GM19455 (cell line): Measurements from ENCODE around the gene IDH3G.

ENCODE experiments used
- ATAC-seq: cut with Tn5 transposase; IDR thresholded peaks from one replicate; pipeline ENCODE4 v1.9.1; 2021; ENCODE audit not compliant: unreplicated experiment

The IDH3G gene

GRCh38 chrX:153791104-153791852, 2.9 kb downstream of the IDH3G start:
- ATAC-seq, result no peak

DNA sequence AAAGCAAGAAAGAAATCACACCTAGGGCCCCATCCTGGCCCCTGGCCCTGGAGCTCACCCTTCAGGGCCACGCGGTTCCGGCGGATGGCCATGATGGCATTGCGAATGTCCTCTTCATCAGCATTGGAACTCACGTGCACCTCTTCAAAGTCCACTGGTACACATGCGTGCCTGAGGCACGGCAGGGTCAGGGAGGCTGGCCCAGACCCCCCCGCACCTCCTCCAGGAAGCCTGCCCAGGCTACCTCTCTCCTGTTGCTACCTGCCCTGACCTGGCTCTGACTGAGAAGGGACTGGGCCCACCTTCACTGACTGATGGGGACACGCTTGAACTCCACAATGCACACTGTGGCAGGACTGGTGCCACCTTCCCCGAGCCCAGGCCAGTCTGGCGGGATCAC, 4.5 kb downstream of the IDH3G start:
- ATAC-seq, result no peak

DNA sequence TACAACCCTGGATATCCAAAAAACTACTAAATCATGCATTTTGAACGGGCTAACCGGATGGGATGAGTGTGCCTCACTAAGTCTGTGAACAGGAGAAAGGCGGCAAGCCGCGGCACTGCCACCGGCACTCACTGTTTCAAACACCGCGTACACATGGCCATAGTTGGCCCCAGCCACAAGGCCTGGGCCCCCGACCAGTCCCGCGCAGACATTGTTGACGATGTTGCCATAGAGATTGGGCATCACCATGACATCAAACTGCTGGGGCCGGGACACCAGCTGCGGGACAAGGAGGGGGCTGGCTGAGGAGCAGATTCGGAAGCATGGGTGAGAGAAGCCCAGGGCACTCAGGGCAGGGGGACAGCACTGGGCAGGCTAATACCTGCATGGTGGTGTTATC, 7.5 kb downstream of the IDH3G start:
- no peak for ATAC-seq

DNA sequence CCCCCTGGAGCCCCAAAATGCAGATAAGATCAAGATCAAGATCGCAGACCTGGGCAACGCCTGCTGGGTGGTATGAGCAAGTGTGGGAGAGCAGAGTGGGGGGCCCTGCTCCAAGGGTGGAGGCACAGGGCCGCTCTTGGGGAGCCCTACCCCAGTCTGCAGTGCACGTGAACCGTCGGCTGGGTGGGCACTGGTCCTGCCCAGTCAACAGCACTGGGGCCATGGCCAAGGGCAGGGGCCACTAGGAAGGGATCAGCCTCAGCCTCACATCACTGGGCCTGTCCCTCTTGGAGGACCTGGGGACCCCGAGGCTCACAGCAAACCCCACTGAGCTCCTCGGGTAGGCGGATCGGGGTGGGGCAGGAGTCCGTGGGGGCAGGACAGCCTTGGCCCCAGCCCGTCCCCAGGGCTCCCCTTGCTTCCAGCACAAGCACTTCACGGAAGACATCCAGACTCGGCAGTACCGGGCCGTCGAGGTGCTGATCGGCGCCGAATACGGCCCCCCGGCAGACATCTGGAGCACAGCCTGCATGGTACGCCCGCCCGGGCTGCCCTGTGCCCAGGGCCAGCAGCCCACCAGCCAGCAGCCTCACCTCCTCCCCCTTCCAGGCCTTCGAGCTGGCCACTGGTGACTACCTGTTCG, 9.7 kb downstream of the IDH3G start:
- ATAC-seq, result no peak

- ATAC-seq, result no peak
Measured at GRCh38 chrX:153783378-153784013, 10.7 kb downstream of the IDH3G start.

DNA sequence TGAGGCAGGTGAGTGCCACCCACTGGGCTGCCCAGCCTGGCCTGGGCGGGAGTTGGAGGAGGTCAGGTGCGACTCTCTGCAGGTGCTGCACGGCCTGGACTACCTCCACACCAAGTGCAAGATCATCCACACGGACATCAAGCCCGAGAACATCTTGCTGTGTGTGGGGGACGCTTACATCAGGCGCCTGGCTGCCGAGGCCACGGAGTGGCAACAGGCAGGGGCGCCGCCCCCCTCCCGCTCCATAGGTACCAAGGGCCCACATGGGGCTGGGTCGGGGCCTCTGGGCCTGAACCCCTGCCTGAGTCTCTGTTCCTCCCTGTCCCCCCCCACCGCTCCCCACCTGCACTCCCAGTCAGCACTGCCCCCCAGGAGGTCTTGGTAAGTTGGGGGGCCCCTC, 11.3 kb downstream of the IDH3G start:
- no peak for ATAC-seq

DNA sequence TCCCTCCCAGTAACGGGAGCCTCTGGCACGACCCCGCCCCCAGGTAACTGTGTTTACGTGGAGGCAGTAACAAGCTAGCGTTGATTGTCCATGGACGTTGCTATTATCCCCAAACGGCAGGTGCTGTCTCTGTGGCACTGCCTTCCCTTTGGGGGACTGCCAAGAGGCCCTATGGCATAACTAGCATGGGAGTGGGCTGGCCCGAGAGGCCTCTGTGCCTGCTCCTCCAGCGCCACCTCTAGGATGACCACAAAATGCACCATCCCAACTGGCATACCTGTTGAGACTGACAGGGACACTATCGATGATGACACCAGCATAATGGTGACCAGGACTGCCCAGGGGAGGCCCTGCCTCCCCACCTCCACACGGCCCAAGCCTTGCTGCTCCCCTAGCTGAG, 11.9 kb downstream of the IDH3G start:
- ATAC-seq, result no peak

GRCh38 chrX:153781428-153782047, 12.6 kb downstream of the IDH3G start:
- ATAC-seq, result no peak

GRCh38 chrX:153780678-153781427, 13.3 kb downstream of the IDH3G start, which contains the start of gene SRPK3:
Gene SRPK3 (plus strand): TSS chrX:153781041. CDS start chrX:153781087, 46 bp downstream.
- no peak for ATAC-seq

DNA sequence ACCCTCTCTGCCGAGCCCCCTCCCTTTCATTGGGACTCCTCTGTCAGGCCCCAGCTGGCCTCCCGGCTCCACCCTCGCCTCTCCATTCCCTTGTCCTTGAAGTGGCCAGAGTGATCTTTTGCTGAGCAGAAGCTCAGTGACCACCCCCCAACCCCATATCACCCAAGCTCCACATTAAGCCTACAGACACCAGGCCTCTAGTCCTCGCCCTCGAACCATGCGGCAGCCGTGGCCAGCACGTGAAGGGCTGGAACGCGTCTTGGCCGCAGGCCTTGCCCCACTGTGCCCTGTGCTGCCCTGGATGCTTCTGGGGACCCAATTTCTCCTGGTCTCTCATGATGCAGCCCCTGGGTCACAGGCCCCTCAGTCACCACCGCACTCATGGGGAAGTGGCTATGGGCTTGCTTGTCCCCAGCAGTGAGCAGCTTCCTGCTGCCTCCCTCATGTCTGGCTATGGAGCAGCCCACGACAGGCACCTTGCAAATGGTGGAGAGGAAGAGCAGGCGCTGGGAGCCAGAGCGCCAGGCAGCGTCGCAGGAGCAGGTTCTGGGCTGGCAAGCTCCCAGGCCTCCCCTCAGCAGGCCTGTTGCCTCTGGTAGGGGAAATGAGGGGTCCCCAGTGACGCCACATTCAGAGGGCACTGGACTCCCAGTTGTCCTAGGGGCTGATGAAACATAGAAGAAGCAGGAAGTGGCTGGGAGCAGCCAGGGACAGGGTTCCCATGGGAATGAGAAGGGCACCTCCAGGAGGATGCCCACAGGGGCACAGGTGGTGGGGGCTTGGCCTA, 14.1 kb downstream of the IDH3G start:
- no peak for ATAC-seq

GRCh38 chrX:153778684-153779101, 15.5 kb downstream of the IDH3G start:
- no peak for ATAC-seq

- no peak for ATAC-seq
Measured at GRCh38 chrX:153778181-153778580, 16.0 kb downstream of the IDH3G start.

GRCh38 chrX:153777261-153778090, 16.7 kb downstream of the IDH3G start:
- ATAC-seq, result no peak

DNA sequence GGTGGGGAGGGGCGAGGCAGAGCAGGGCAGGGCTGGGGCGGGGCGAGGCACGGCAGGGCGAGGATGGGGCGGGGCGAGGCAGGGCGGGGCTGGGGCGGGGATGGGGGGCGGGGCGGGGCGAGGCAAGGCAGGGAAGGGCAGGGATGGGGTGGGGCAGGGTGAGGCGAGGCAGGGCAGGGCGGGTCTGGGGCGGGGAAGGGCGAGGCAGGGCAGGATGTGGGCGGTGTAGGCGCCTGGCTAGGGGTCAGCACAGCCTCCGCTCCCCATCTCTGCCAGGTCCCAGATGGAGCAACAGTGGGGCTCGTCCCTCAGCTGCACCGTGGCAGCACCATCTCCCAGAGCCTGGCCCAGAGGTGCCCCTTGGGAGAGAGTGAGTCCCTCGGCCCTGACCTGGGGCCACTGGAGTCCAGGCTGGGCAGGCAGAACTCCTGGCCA, 17.5 kb downstream of the IDH3G start:
- no peak for ATAC-seq

DNA sequence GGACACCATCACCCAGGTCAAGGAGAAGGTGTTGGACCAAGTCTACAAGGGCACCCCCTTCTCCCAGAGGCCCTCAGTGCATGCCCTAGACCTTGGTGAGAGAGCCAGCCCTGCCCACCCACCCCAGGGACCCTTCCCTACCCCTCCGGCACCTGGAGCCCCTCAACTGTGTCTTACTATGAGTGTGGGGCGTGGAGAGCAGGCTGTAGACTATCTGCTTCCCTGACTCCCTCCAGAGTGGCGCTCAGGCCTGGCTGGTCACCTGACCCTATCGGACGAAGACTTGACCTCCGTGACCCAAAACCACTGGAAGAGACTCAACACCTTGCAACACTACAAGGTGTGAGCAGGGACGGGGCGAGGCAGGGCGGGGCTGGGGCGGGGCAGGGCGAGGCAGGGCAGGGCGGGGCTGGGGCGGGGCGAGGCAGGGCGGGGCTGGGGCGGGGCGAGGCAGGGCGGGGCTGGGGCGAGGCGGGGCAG, 18.0 kb downstream of the IDH3G start:
- no peak for ATAC-seq

DNA sequence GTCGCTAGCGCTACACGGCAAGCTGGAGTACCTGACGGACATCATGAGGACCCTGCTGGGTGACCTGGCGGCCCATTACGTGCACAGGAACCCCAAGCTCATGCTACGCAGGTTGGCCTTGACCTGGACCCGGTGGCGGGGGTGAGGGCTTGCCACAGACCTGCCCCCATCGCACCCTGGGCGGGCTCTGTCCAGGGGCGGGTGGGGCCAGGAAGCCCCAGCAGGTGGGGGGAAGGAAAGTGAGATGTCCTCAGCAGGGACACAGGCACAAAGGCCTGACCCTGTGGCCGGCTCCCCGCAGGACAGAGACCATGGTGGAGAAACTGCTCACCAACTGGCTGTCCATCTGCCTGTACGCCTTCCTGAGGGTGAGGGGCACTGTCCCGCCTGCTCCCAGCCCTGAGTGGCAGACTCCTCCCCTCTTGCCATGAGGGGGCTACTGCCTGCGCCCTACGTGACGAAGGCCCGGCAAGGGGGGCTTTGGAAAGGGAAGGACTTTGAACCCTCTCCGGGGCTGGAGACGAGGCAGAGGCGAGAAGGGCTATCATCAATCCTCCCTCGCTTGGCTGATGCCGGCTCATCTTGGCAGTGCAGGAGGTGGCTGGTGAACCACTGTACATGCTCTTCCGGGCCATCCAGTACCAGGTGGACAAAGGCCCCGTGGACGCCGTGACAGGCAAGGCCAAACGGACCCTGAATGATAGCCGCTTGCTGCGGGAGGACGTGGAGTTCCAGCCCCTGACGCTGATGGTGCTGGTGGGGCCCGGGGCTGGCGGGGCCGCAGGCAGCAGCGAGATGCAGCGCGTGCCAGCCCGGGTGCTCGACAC, 18.7 kb downstream of the IDH3G start:
- no peak for ATAC-seq

- no peak for ATAC-seq
Measured at GRCh38 chrX:153774576-153775292, 19.4 kb downstream of the IDH3G start.
